OCI-LY1 (cell line): ENCODE results near the gene MACROD2.

ENCODE experiments used
- CTCF ChIP-seq: fragments of 200-600 bp; sonication (generic), shearing (Covaris generic); IDR thresholded peaks from 2 replicates; pipeline ENCODE4 v1.5.1; 2017; ENCODE audit warnings: mild to moderate bottlenecking, antibody characterized with exemption, low read length, moderate library complexity, mixed read lengths
- EZH2 ChIP-seq: fragments of 200-600 bp; sonication (generic), shearing (Covaris generic); IDR thresholded peaks from 2 replicates; pipeline ENCODE4 v1.8.0; 2017; ENCODE audit warnings: borderline replicate concordance, mixed run types, mild to moderate bottlenecking, antibody characterized with exemption, low read length, moderate library complexity, mixed read lengths

- TF ChIP-seq CTCF (no peak), EZH2 (no peak)
Measured at GRCh38 chr20:14859627-14860026, 864.3 kb downstream of the MACROD2 start.
